Measurements from ENCODE around the gene TACC3.

TACC3 gene

DNA sequence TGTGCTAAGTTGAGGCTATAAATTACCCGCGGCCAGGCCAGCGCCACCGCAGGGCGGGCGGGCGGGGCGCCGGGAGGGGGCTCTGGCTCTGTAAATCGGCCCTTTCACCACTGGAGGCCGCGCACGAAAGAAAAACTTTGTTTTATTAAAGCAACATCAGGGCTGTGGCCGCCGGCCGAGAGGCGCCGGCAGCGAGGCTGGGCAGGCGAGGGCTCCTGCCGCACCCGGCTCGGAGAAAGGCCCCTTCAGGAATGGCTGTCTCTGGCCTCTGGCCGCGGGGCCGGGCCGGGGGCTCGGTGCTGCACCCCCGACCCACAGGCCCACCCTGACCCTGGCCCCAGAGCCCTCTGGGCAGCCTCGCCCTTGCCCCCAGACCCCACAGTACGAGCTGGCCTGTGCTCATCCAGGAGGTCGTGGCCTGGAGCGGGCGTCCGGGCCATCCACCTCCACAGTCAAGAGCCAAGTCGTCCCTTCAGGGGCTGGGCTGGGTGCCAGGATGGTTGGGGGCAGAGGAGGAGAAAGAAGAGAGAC lies 42.3 kb downstream of the TACC3 start:
- Histone ChIP-seq H3K27ac (ENCODE audit: low read depth, low read length) (no peak overlapping the region), H3K27me3 (ENCODE audit: control insufficient read depth, insufficient read depth, low read length) (peaks cover 16% of the 10 kb centered on the region), H3K9ac (ENCODE audit: low read length) (no peak overlapping the region)

GRCh38 chr4:1764670-1765069 lies 43.3 kb downstream of the TACC3 start:
- H3K27ac ChIP-seq (ENCODE audit: low read depth, low read length), result no peak overlapping the region
- peaks cover 39% of the 10 kb centered on the region for H3K4me1 ChIP-seq (ENCODE audit: control insufficient read depth, insufficient read depth, low read length)
- H3K27me3 ChIP-seq (ENCODE audit: control insufficient read depth, insufficient read depth, low read length), result peaks cover 20% of the 10 kb centered on the region
- H3K36me3 ChIP-seq (ENCODE audit: control insufficient read depth, insufficient read depth, low read length), result no peaks in the 10 kb centered on the region
- no peak overlapping the region for H3K4me3 ChIP-seq (ENCODE audit: low read depth, low read length)
- no peak overlapping the region for H3K9ac ChIP-seq (ENCODE audit: low read length)
- no peaks in the 10 kb centered on the region for H3K9me3 ChIP-seq (ENCODE audit: control insufficient read depth, insufficient read depth, low read depth, low read length)

More for the DNA sequence above, 42.3 kb downstream of the TACC3 start:
- no peak overlapping the region for H3K4me3 ChIP-seq (ENCODE audit: low read depth, low read length)
- H3K9me3 ChIP-seq (ENCODE audit: control insufficient read depth, insufficient read depth, low read depth, low read length), result no peaks in the 10 kb centered on the region
- H3K36me3 ChIP-seq (ENCODE audit: control insufficient read depth, insufficient read depth, low read length), result no peaks in the 10 kb centered on the region
- H3K4me1 ChIP-seq (ENCODE audit: control insufficient read depth, insufficient read depth, low read length), result peaks cover 32% of the 10 kb centered on the region

GRCh38 chr4:1765409-1766072 lies 44.2 kb downstream of the TACC3 start:
- Histone ChIP-seq H3K27ac (ENCODE audit: low read depth, low read length) (no peak overlapping the region; the same call in 1 of the 2 replicates), H3K27me3 (ENCODE audit: control insufficient read depth, insufficient read depth, low read length) (peaks cover 20% of the 10 kb centered on the region), H3K9me3 (ENCODE audit: control insufficient read depth, insufficient read depth, low read depth, low read length) (no peaks in the 10 kb centered on the region), H3K4me3 (ENCODE audit: low read depth, low read length) (no peak overlapping the region), H3K4me1 (ENCODE audit: control insufficient read depth, insufficient read depth, low read length) (peaks cover 44% of the 10 kb centered on the region), H3K9ac (ENCODE audit: low read length) (peak overlapping the region; percentile 54), H3K36me3 (ENCODE audit: control insufficient read depth, insufficient read depth, low read length) (no peaks in the 10 kb centered on the region)

DNA sequence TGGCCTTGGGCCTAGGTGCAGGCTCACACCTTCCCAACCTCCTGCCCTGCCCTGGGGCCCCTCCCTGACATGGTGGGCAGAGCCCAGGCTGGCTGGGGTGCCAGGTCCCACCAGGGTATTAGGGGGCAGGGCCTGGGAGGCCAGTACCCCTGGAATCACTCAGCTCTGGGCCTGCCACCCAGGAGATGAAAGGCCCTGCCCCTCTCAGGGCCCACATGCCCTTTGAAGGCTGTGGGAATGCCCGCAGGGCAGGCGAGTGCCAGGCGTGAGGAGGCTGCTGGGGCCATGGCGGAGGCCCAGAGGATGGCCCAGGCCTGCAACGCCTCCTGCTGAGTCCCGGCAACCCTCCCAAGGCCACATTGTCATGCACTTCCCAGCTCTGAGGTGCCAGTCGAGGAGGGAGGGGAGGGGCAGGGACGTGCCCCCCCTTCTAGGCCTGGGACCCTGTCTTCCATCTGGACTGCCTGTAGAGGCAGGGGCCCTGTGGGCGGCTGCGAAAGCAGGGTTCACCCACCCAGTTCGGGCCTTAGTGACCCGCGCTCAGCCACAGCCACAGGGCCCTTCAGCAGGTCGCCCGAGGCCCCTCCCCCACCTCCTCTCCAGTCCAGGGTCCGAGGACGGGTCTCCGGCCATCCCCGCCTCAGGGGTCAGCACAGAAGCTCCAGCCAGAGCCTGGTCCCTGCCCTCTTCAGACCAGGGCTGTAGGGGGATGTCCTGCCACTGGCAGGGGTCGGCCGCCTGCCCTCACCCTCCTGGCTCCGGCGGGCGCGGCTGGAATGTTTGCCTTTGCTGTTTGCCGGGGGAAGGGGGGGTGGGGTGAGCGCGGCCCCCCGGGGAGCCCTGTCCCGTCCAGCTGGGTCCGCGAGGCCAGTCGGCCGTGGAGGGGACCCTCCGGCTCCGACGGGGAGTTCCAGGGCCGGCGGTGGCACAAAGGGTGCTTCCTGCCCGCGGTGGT lies 45.1 kb downstream of the TACC3 start:
- peak overlapping the region; percentile 59; the same call in 1 of the 2 replicates for H3K27ac ChIP-seq (ENCODE audit: low read depth, low read length)
- peak overlapping the region; percentile 53 for H3K4me3 ChIP-seq (ENCODE audit: low read depth, low read length)
- H3K9ac ChIP-seq (ENCODE audit: low read length), result peak overlapping the region; percentile 54
- H3K9me3 ChIP-seq (ENCODE audit: control insufficient read depth, insufficient read depth, low read depth, low read length), result no peaks in the 10 kb centered on the region
- H3K36me3 ChIP-seq (ENCODE audit: control insufficient read depth, insufficient read depth, low read length), result no peaks in the 10 kb centered on the region
- H3K27me3 ChIP-seq (ENCODE audit: control insufficient read depth, insufficient read depth, low read length), result peaks cover 20% of the 10 kb centered on the region
- H3K4me1 ChIP-seq (ENCODE audit: control insufficient read depth, insufficient read depth, low read length), result peaks cover 52% of the 10 kb centered on the region

DNA sequence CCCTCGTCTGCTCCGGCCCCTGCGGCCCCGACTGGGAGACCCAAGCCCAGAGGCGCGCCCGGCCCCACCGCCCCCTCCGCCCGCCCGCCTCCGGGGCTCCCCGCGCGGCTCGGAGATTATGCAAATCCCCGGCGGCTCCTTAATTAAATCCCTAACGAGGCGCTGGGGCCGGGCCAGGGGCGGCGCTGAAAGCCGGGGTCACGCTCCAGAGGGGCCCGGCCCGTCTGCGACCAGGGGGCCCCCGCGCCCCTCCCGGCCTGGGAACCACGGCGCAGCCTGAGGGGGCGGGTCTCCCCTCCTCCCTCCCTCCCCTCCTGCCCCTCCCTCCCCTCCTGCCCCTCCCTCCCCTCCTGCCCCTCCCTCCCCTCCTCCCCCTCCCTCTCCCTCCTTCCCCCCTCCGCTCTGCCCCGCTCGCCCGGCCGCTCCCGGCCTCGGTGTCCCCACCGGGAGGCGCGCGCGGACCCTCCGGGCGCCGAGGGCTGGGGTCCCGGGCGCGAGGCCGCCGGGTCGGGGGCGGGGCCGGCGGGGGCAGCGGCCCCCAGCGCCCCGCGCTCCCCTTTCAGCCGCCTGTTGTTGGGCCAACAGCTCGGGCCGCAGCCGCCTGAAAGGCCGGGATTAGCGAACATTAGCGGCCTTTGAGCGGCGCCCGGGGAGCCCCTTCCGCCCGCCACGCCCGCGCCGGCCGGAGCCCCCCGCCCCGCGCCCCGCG lies 45.9 kb downstream of the TACC3 start:
- peak overlapping the region; percentile 54 for H3K9ac ChIP-seq (ENCODE audit: low read length)
- H3K36me3 ChIP-seq (ENCODE audit: control insufficient read depth, insufficient read depth, low read length), result no peaks in the 10 kb centered on the region
- H3K27me3 ChIP-seq (ENCODE audit: control insufficient read depth, insufficient read depth, low read length), result peaks cover 18% of the 10 kb centered on the region
- H3K27ac ChIP-seq (ENCODE audit: low read depth, low read length), result peak overlapping the region; percentile 59; the same call in 1 of the 2 replicates
- no peaks in the 10 kb centered on the region for H3K9me3 ChIP-seq (ENCODE audit: control insufficient read depth, insufficient read depth, low read depth, low read length)
- H3K4me3 ChIP-seq (ENCODE audit: low read depth, low read length), result peak overlapping the region; percentile 53
- H3K4me1 ChIP-seq (ENCODE audit: control insufficient read depth, insufficient read depth, low read length), result peaks cover 53% of the 10 kb centered on the region

- Histone ChIP-seq H3K4me1 (ENCODE audit: control insufficient read depth, insufficient read depth, low read length) (peaks cover 53% of the 10 kb centered on the region), H3K36me3 (ENCODE audit: control insufficient read depth, insufficient read depth, low read length) (no peaks in the 10 kb centered on the region), H3K9me3 (ENCODE audit: control insufficient read depth, insufficient read depth, low read depth, low read length) (no peaks in the 10 kb centered on the region), H3K4me3 (ENCODE audit: low read depth, low read length) (peak overlapping the region; percentile 44), H3K27ac (ENCODE audit: low read depth, low read length) (no peak overlapping the region), H3K27me3 (ENCODE audit: control insufficient read depth, insufficient read depth, low read length) (peaks cover 13% of the 10 kb centered on the region; the same call in 1 of the 2 replicates), H3K9ac (ENCODE audit: low read length) (no peak overlapping the region)
Measured at GRCh38 chr4:1767770-1768366, 46.5 kb downstream of the TACC3 start.

- Histone ChIP-seq H3K4me3 (ENCODE audit: low read depth, low read length) (peak overlapping the region; percentile 44), H3K36me3 (ENCODE audit: control insufficient read depth, insufficient read depth, low read length) (no peaks in the 10 kb centered on the region), H3K9ac (ENCODE audit: low read length) (no peak overlapping the region), H3K9me3 (ENCODE audit: control insufficient read depth, insufficient read depth, low read depth, low read length) (no peaks in the 10 kb centered on the region), H3K27ac (ENCODE audit: low read depth, low read length) (no peak overlapping the region), H3K27me3 (ENCODE audit: control insufficient read depth, insufficient read depth, low read length) (peaks cover 13% of the 10 kb centered on the region; the same call in 1 of the 2 replicates), H3K4me1 (ENCODE audit: control insufficient read depth, insufficient read depth, low read length) (peaks cover 57% of the 10 kb centered on the region)
Measured at GRCh38 chr4:1768367-1769034, 47.2 kb downstream of the TACC3 start.

DNA sequence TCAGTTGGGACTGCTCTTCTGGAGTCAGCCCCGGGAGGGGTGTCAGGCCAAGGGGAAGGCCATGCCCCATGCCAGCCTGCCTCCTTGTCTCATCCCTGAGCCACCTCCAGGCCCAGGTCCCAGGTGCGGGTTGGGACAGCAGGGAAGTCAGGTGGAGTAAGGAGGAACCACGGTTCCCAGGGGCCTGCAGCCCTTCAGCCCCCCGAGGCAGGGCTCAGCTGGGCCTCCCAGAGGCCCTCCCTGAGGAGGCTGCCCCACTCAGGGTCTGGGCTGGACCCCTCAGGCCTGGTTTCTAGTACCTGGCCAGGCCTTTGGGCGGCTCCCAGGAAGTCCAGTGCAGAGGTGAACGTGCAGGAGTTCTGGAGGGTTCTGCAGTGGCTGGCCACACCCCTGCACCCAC lies 48.4 kb downstream of the TACC3 start:
- Histone ChIP-seq H3K4me3 (ENCODE audit: low read depth, low read length) (no peak overlapping the region), H3K27ac (ENCODE audit: low read depth, low read length) (no peak overlapping the region), H3K36me3 (ENCODE audit: control insufficient read depth, insufficient read depth, low read length) (no peaks in the 10 kb centered on the region), H3K4me1 (ENCODE audit: control insufficient read depth, insufficient read depth, low read length) (peaks cover 50% of the 10 kb centered on the region), H3K27me3 (ENCODE audit: control insufficient read depth, insufficient read depth, low read length) (peaks cover 10% of the 10 kb centered on the region; the same call in 1 of the 2 replicates), H3K9ac (ENCODE audit: low read length) (no peak overlapping the region), H3K9me3 (ENCODE audit: control insufficient read depth, insufficient read depth, low read depth, low read length) (no peaks in the 10 kb centered on the region)

GRCh38 chr4:1770245-1770644 lies 48.9 kb downstream of the TACC3 start:
- H3K27ac ChIP-seq (ENCODE audit: low read depth, low read length), result no peak overlapping the region
- H3K9me3 ChIP-seq (ENCODE audit: control insufficient read depth, insufficient read depth, low read depth, low read length), result no peaks in the 10 kb centered on the region

DNA sequence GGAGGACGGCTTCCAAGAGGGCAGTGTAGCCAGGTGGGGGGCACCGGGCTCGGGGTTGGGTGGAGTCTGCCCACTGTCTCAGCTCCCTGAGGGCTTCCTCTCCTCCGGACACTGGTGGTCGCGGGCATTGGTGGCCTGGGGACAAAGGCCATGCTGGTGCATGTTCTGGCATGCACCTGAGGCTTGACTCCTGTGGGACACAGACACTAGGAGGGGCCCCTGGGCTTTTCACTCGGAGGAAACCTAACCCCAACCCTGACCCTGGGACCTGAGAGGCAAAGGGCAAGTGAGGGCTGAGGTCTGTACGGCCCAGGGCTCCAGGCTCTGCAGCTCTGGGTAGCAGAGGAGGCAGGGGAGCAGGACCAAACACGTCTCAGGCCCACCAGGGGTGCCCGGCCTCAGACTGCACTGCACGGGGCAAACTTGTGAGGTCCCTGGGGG lies 49.5 kb downstream of the TACC3 start:
- Histone ChIP-seq H3K9ac (ENCODE audit: low read length) (peak overlapping the region; percentile 35), H3K9me3 (ENCODE audit: control insufficient read depth, insufficient read depth, low read depth, low read length) (no peaks in the 10 kb centered on the region), H3K4me3 (ENCODE audit: low read depth, low read length) (no peak overlapping the region), H3K27ac (ENCODE audit: low read depth, low read length) (no peak overlapping the region), H3K27me3 (ENCODE audit: control insufficient read depth, insufficient read depth, low read length) (peaks cover 4% of the 10 kb centered on the region; the same call in 1 of the 2 replicates), H3K4me1 (ENCODE audit: control insufficient read depth, insufficient read depth, low read length) (peaks cover 45% of the 10 kb centered on the region), H3K36me3 (ENCODE audit: control insufficient read depth, insufficient read depth, low read length) (no peaks in the 10 kb centered on the region)

More at GRCh38 chr4:1770245-1770644, 48.9 kb downstream of the TACC3 start:
- Histone ChIP-seq H3K4me3 (ENCODE audit: low read depth, low read length) (no peak overlapping the region), H3K9ac (ENCODE audit: low read length) (no peak overlapping the region), H3K27me3 (ENCODE audit: control insufficient read depth, insufficient read depth, low read length) (peaks cover 7% of the 10 kb centered on the region; the same call in 1 of the 2 replicates), H3K36me3 (ENCODE audit: control insufficient read depth, insufficient read depth, low read length) (no peaks in the 10 kb centered on the region), H3K4me1 (ENCODE audit: control insufficient read depth, insufficient read depth, low read length) (peaks cover 48% of the 10 kb centered on the region)
